IMR-90 (cell line): Measurements from ENCODE around the gene RNASE4.

ENCODE experiments used
- CEBPB ChIP-seq: IDR thresholded peaks from 2 replicates; pipeline ENCODE4 v1.6.1; 2012; ENCODE audit warnings: low read depth, low read length, improper control_type of control experiment
- MAFK ChIP-seq: IDR thresholded peaks from 2 replicates; pipeline ENCODE4 v1.6.1; 2012; ENCODE audit warnings: low read depth, low read length, improper control_type of control experiment
- MAZ ChIP-seq: IDR thresholded peaks from 2 replicates; pipeline ENCODE4 v1.6.1; 2012; ENCODE audit warnings: low read depth, mild to moderate bottlenecking, low read length, improper control_type of control experiment, moderate library complexity, borderline replicate concordance
- TF ChIP-seq, protein P1 (sequence below): conservative IDR thresholded peaks from 2 replicates; pipeline ENCODE4 v1.5.1; 2012; ENCODE audit warnings: mild to moderate bottlenecking, low read depth, low read length, improper control_type of control experiment

DNA sequence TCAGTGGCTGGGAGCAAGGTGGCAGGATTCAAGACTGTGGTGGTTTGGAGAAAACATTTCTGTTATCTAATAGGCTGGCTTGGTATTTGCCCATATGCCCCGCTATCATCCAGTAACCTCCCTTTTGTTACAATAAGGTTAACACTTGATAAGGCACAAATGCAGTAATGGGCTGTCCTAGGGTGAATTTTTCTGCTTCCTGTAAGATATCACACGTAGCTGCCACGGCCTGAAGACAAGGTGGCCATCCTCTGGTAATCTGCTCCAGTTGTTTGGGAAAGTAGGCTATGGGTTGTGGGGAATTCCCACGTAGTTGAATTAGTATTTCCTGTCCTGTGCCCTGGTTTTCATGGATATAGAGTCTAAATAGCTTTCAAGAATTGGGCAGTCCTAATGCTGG, 27.3 kb downstream of the RNASE4 start:
- TF ChIP-seq CEBPB (no peak), MAFK (no peak), MAZ (no peak)
- TF ChIP-seq, protein P1, sequence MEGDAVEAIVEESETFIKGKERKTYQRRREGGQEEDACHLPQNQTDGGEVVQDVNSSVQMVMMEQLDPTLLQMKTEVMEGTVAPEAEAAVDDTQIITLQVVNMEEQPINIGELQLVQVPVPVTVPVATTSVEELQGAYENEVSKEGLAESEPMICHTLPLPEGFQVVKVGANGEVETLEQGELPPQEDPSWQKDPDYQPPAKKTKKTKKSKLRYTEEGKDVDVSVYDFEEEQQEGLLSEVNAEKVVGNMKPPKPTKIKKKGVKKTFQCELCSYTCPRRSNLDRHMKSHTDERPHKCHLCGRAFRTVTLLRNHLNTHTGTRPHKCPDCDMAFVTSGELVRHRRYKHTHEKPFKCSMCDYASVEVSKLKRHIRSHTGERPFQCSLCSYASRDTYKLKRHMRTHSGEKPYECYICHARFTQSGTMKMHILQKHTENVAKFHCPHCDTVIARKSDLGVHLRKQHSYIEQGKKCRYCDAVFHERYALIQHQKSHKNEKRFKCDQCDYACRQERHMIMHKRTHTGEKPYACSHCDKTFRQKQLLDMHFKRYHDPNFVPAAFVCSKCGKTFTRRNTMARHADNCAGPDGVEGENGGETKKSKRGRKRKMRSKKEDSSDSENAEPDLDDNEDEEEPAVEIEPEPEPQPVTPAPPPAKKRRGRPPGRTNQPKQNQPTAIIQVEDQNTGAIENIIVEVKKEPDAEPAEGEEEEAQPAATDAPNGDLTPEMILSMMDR: no peak
